ENCODE data around the gene PAX3. TPM values are rescaled to one million over a fixed set of nuclear protein-coding genes. Genes with fewer than 3 reads are reported as not detected.

Gene PAX3
- total and polyA plus RNA-seq, 5 experiments from 2014 or later: not detected

DNA sequence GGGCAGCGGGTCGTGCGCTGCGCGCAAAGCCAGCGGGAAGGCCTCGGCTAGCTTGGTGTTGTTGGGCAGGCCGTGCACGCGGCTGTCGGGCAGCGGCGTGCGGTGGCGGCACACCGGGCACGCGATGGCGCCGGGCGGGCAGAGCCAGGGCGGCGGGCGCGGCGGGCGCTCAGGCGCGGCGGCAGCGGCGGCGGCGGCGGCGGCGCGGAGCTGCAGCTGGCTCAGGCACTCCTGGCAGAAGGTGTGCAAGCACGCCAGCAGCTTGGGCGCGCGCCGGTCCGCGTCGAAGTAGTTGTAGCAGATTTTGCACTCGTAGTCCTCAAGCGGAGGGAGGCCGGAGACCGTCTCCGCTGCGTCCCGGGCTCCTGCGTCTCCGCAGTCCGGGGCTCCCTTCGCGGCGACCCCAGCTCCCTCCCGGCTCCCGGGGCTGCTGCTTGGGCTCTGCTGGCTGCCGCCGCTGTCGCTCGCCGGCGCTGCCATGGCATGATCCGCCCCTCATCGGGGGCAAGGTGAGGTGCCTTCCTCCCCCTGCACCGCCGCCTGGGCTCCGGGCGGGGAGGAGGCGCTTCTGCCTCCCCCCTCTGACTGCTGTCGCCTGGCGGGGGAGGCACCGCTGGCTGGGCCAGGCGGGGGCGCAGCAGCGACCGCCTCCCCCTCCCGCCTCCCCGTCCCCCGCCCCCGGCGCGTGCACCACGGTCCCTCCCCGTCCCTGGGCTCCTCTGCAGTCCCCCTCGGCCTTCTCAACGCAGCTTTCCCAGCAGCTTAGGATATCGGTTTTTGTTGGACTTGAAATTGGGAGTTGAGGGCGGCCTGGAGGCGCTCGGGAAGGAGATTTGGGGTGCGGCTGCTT is 21.0 kb upstream of the PAX3 start:
- Mint-ChIP-seq H3K36me3 (peaks cover 0 to 8% (median 3%) of the 10 kb centered on the region in 3 donors), H3K27ac (no peak overlapping the region), H3K4me3 (peak overlapping the region in 6 of 10 donors; percentile 44 to 81 (median 72)), H3K4me1 (peaks cover 2 to 16% (median 13%) of the 10 kb centered on the region in 4 donors), H3K27me3 (peaks cover 40 to 65% (median 48%) of the 10 kb centered on the region in 5 donors), H3K9me3 (no peaks in the 10 kb centered on the region)
- no peak for DNase-seq
- POLR2A ChIA-PET: no interaction called here
- no peak for ATAC-seq

DNA sequence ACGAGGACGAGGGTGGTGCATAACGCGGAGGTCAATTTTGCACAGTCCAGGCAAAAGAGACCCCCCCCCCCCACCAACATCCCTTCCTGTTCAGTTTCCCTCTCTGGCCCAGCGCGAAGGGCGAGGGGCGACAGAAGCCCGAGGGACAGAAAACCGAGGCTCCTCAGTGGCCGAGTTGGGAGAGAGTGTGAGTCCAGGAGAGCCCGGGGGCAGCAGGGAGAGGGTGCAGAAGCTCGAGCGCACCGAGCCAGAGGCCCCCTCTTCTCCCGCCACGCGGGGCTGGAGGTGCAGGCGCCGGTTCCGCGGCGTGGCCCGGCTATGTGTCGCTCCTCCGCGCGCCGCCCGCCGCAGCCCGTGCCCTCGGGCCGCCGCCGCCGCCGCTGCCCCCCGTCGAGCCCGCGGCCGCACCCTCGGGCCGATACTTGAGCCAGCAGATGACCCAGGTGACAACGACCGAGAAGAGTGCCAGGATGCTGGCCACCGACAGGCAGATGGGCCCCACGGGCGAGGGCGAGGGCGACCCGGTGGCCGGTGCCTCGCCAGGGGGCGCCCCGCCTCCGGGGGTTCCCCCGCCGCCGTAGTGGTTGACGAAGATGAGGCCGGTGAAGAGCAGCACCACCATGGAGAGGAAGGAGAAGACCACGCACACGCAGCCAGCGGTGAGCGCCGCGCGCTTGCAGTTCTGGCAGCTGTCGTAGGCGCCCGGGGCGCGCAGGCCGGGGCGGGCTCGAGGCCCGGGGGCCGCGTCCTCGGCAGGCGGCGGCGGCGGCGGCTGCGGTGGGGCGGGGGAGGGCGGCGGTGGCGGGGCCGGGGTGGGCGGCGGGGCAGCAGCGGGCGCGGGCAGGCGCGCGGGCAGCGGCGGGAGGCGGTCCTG is 20.2 kb upstream of the PAX3 start:
- DNase-seq: no peak
- Mint-ChIP-seq H3K27me3 (peaks cover 40 to 68% (median 53%) of the 10 kb centered on the region in 5 donors), H3K4me1 (peaks cover 2 to 16% (median 13%) of the 10 kb centered on the region in 4 donors), H3K36me3 (peaks cover 0 to 14% (median 3%) of the 10 kb centered on the region in 3 donors), H3K9me3 (peaks cover 0 to 6% (median 0%) of the 10 kb centered on the region in 9 donors), H3K4me3 (peak overlapping the region; percentile 36 to 80 (median 69)), H3K27ac (no peak overlapping the region)
- ATAC-seq: no peak
- POLR2A ChIA-PET: no interaction called here

DNA sequence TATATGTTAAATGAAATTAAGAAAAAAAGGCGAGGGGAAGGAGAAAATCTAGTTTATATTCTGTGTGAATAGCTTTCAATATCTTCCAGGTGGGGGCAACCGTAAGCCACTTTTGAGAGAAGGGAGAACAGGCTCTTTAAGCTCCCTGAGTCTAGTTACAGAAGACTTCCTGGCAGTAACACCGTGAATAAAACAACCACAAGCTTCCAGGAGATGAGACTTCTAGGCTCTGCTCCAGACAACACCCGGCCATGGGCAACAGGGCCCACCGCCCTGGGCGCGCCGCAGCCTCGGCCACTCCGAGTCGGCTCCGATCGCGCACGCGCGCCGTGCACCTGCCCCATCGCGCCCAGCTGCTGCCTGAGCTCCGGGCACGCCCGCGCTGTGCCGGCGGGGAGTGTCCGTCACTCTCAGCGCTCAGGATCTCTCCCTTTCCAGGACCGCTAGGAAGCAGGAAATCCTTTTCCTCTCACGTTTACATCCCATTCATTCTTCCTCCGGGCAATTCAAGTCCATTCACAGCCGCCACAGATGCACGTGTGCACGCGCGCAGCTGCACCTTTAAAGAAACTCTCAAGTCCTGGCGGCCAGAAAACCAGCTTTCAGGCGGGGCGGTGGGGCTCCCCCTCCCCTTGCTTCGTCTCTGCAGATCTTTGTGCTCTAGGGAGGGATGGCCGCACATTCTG is 19.4 kb upstream of the PAX3 start:
- POLR2A ChIA-PET: no interaction called here
- DNase-seq (no peak), ATAC-seq (no peak)
- Mint-ChIP-seq H3K4me1 (peaks cover 2 to 16% (median 13%) of the 10 kb centered on the region in 4 donors), H3K27ac (no peak overlapping the region), H3K27me3 (peaks cover 40 to 71% (median 60%) of the 10 kb centered on the region in 5 donors), H3K9me3 (peaks cover 0 to 6% (median 0%) of the 10 kb centered on the region in 9 donors), H3K36me3 (peaks cover 0 to 14% (median 3%) of the 10 kb centered on the region in 3 donors), H3K4me3 (peak overlapping the region; percentile 50 to 80 (median 69))

DNA sequence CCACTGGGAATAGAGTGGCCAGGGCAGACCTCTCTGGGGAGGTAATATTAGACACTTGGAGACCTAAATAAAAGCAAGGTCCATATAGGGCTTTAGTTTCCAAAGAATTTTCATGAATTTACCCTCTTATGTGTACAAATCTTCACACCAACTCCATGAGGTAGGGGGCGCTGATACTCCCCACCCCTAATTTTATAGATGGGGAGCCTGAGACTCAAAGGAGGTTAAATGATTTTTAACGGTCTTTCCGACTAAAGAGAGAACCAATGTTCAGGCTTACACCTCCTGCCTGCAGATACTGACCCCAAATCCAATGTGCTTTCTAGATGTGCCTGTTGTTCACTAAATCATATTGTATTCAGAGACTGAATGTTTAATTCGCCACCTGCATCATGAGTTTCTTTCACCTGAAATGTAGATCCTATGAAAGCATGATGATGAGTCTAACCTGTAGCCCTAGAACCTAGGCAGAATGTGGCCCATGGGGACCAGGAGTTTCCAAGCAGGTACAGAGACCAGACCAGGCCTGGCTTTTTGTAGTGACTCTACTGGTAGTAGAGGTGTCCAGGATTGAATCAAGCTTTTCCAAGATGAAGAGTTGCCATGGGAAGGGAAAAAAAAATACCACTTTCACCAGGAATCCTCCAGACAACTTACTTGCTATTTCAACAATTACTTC is 16.8 kb upstream of the PAX3 start:
- Mint-ChIP-seq H3K4me1 (peaks cover 1 to 21% (median 8%) of the 10 kb centered on the region in 4 donors), H3K36me3 (peaks cover 0 to 14% (median 0%) of the 10 kb centered on the region in 3 donors), H3K9me3 (peaks cover 0 to 12% (median 0%) of the 10 kb centered on the region in 9 donors), H3K27me3 (peaks cover 43 to 70% (median 65%) of the 10 kb centered on the region in 5 donors), H3K4me3 (no peak overlapping the region), H3K27ac (no peak overlapping the region)
- no peak for ATAC-seq
- no peak for DNase-seq
- POLR2A ChIA-PET: no interaction called here

DNA sequence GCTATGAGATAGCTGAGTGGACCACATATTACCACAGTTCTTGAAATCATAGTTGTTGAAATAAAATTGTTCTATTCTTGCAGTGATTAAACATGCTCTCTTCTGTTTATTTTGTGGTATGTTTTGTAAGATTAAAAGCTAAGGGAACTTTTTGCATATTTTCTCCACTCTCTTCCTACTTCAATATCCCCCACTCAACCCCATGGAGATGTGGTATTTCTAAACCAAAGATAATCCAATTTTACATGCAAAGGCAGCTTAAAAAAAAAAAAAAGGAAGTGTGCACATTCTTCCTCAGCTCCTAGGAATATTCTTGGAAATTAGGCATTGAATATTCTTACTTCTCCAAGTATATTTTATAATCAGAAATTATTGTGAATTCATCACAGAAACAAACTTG is 15.0 kb upstream of the PAX3 start:
- H3K9me3 Mint-ChIP-seq: peaks cover 0 to 19% (median 2%) of the 10 kb centered on the region in 9 donors
- H3K27me3 Mint-ChIP-seq: peaks cover 59 to 86% (median 78%) of the 10 kb centered on the region in 5 donors
- POLR2A ChIA-PET: no interaction called here
- DNase-seq (no peak), ATAC-seq (no peak)
- no peak overlapping the region for H3K27ac Mint-ChIP-seq
- peaks cover 0 to 13% (median 0%) of the 10 kb centered on the region in 3 donors for H3K36me3 Mint-ChIP-seq
- H3K4me1 Mint-ChIP-seq: peaks cover 1 to 18% (median 7%) of the 10 kb centered on the region in 4 donors
- H3K4me3 Mint-ChIP-seq: no peak overlapping the region

DNA sequence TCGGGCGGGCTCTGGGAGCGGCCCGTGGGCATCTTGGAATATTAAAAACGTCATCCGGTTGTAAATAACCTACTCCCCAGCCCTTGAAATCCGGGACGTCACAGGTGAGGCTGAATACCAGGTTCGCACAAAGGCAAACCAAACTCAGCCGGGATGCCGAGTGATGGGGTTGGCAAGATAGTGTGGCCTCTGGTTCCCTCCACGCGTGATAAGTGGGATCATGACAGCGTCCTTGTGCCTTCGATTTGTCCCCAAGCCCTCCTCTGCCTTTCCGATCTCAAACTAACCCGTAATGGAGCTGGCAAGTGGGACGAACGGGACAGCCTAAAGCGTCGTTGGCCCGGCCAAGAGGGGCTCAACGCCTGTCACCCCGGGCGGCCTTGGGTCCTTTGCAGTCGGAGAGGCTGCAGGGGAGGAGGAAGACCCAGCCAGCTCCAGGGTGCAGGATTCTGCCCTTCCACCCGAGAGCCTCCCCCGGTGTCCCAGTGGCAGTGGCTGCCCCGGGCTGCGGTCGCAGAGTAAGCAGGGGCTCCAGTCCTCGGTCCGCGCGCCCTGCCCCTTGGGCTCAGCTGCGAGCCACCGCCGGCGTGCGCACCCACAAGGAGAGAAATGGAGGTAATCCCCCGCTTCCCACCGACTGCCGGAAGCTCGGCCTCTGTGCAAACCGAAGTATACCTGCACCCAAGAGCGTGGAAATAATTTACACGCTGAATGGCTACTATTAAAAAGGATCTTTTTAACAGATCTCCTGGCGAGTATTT is 13.4 kb upstream of the PAX3 start:
- Mint-ChIP-seq H3K36me3 (peaks cover 0 to 18% (median 7%) of the 10 kb centered on the region in 3 donors), H3K4me1 (peaks cover 3 to 17% (median 4%) of the 10 kb centered on the region in 4 donors), H3K9me3 (peaks cover 0 to 25% (median 4%) of the 10 kb centered on the region in 9 donors), H3K4me3 (peak overlapping the region in 1 of 10 donors; percentile 19), H3K27ac (no peak overlapping the region), H3K27me3 (peaks cover 61 to 100% (median 85%) of the 10 kb centered on the region in 5 donors)
- DNase-seq (no peak), ATAC-seq (no peak)
- POLR2A ChIA-PET: no interaction called here

DNA sequence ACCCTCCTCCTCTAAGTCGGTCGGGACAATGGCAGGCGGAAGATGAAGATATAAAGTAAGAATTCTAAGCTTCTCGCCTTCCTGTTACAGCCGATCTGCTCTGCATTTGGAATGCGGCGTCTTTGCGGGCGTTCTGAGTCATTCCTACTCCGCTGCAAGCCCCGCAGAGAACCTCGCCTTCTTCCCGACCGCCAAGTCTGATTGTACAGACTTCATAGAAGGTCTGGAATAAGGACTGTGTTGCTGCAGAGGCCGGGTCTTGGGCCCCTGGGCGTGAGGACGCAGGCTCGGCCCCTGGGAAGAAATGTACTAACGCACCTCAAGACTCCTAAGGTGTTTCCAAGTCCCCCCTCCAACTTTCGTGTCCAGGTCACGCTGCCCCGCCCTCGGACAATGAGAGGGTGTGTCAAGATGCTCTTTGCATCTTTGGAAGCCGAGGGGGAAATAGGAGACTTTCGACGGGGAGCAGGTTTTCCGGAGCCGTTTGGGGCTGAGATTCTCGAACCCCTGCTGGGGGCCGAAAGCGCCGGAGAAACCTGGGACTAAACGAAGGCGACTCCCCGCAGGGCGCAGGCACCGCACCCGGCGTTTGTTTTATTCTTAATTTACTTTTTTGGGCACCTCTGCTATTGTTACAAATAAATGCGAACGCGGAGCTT is 12.7 kb upstream of the PAX3 start:
- POLR2A ChIA-PET: no interaction called here
- H3K9me3 Mint-ChIP-seq: peaks cover 0 to 25% (median 4%) of the 10 kb centered on the region in 9 donors
- ATAC-seq (no peak), DNase-seq (no peak)
- H3K4me1 Mint-ChIP-seq: peaks cover 4 to 22% (median 4%) of the 10 kb centered on the region in 4 donors
- peaks cover 58 to 100% (median 84%) of the 10 kb centered on the region in 5 donors for H3K27me3 Mint-ChIP-seq
- H3K27ac Mint-ChIP-seq: no peak overlapping the region
- no peak overlapping the region for H3K4me3 Mint-ChIP-seq
- H3K36me3 Mint-ChIP-seq: peaks cover 0 to 18% (median 7%) of the 10 kb centered on the region in 3 donors

DNA sequence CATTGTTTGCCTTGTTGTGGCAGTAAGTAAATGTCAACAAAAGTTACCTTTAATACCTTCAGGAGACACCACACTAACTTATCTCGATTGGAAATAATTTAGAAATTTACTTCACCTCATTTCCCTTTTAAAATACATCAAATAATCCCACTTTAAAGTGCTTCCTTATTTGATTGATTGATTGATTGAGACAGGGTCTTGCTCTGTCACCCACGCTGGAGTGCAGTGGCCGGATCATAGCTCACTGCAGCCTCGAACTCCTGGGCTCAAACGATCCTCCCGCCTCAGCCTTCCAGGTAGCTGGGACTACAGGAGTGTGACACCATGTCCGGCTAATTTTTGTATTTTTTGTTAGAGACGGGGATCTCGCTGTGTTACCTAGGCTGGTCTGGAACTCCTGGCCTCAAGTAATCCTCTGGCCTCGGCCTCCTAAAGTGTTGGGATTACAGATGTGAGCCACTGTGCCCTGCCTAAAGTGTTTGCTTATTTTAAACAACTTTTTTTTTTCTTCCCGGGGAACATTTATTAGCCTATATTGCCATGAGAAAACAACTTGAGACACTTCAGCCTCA is 12.0 kb upstream of the PAX3 start:
- POLR2A ChIA-PET: no interaction called here
- Mint-ChIP-seq H3K27me3 (peaks cover 53 to 100% (median 85%) of the 10 kb centered on the region in 5 donors), H3K4me1 (peaks cover 7 to 28% (median 9%) of the 10 kb centered on the region in 4 donors), H3K36me3 (peaks cover 0 to 18% (median 7%) of the 10 kb centered on the region in 3 donors), H3K4me3 (no peak overlapping the region), H3K27ac (no peak overlapping the region), H3K9me3 (peaks cover 0 to 25% (median 4%) of the 10 kb centered on the region in 9 donors)
- DNase-seq: no peak
- ATAC-seq: no peak

DNA sequence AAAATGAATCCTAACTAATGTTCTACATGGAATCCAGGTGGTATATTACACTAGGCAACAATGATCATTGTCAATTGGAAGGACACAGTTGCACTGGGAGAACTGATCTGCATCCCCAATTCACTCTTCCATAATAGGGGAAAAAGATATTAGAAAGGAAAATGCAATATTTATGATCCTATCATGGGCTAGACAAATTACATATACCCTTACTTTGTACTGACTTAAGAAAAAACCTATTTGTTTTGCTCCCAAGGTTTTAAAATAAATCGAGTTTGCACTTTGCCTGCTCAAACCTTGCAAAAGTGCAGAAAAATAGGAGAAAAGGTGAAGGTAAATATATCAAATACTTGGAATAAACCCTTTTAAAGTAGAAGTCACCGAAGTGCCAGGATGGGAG is 11.0 kb upstream of the PAX3 start:
- Mint-ChIP-seq H3K36me3 (peaks cover 0 to 22% (median 7%) of the 10 kb centered on the region in 3 donors), H3K9me3 (peaks cover 0 to 25% (median 4%) of the 10 kb centered on the region in 9 donors), H3K4me1 (peaks cover 13 to 39% (median 17%) of the 10 kb centered on the region in 4 donors), H3K27ac (no peak overlapping the region), H3K4me3 (no peak overlapping the region), H3K27me3 (peaks cover 50 to 100% (median 82%) of the 10 kb centered on the region in 5 donors)
- POLR2A ChIA-PET: no interaction called here
- DNase-seq: no peak
- no peak for ATAC-seq

DNA sequence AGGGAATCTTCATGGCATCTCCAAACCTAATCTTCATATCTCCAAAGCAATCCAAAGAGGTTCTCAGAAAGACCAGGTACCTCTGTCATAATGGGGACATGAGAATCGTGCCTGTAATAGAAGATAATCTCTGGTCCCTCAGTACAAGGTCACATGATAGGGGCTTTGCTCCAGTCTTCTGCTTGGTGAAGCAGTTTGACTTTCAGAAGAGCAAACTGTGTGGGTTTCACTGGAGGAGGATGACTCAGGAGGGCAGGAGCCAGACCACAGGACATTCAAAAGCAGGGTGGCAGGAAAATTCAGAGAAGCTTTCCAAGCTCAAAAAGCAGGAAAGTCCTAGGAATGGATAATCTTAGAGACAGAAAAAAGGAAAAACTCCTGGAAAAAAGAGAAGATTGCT is 10.6 kb upstream of the PAX3 start:
- H3K27ac Mint-ChIP-seq: no peak overlapping the region
- H3K27me3 Mint-ChIP-seq: peaks cover 48 to 100% (median 82%) of the 10 kb centered on the region in 5 donors
- H3K36me3 Mint-ChIP-seq: peaks cover 0 to 21% (median 7%) of the 10 kb centered on the region in 3 donors
- H3K4me1 Mint-ChIP-seq: peaks cover 14 to 42% (median 21%) of the 10 kb centered on the region in 4 donors
- H3K4me3 Mint-ChIP-seq: no peak overlapping the region
- POLR2A ChIA-PET: no interaction called here
- no peak for ATAC-seq
- DNase-seq: no peak
- peaks cover 0 to 21% (median 4%) of the 10 kb centered on the region in 9 donors for H3K9me3 Mint-ChIP-seq

All from naive thymus-derived CD8-positive, alpha-beta T cell (primary cell).